GM23248 (cell line): ENCODE data around the gene RNF125. TPM values are rescaled to one million over a fixed set of nuclear protein-coding genes. Genes with fewer than 3 reads are reported as not detected.
A peak's percentile ranks its signal among the peaks of the same experiment; 100 is the strongest.

Experiments
- DNase-seq: peaks from one replicate; pipeline ENCODE4 v3.0.0-alpha.2; 2015
- H2AFZ ChIP-seq: fragments of 200-600 bp; sonication (generic); 2 replicates; pipeline ENCODE4 v1.6.1; 2016; ENCODE audit warnings: antibody characterized with exemption
- H3F3A ChIP-seq: fragments of 200-600 bp; sonication (generic); 2 replicates; pipeline ENCODE4 v1.6.1; 2016; ENCODE audit warnings: mild to moderate bottlenecking, antibody characterized with exemption, mixed run types; ENCODE audit not compliant: insufficient read depth
- H3K27ac ChIP-seq: fragments of 200-600 bp; sonication (generic); 2 replicates; pipeline ENCODE4 v1.5.1; 2016; ENCODE audit warnings: mild to moderate bottlenecking
- H3K27me3 ChIP-seq: fragments of 200-600 bp; sonication (generic); replicated peaks from 2 replicates; pipeline ENCODE4 v1.6.1; 2016; ENCODE audit warnings: mild to moderate bottlenecking; ENCODE audit not compliant: insufficient read depth
- H3K36me3 ChIP-seq: fragments of 200-600 bp; sonication (generic); 2 replicates; pipeline ENCODE4 v1.6.1; 2016; ENCODE audit warnings: low read depth, mild to moderate bottlenecking
- H3K4me1 ChIP-seq: fragments of 200-600 bp; sonication (generic); 2 replicates; pipeline ENCODE4 v1.6.1; 2016; ENCODE audit warnings: mild to moderate bottlenecking; ENCODE audit not compliant: insufficient read depth
- H3K4me2 ChIP-seq: fragments of 200-600 bp; sonication (generic); one replicate; pipeline ENCODE4 v1.6.1; 2016; ENCODE audit warnings: mild to moderate bottlenecking; ENCODE audit not compliant: unreplicated experiment
- H3K4me3 ChIP-seq: fragments of 200-600 bp; sonication (generic); 2 replicates; pipeline ENCODE4 v1.5.1; 2016; ENCODE audit warnings: mild to moderate bottlenecking
- H3K79me2 ChIP-seq: fragments of 200-600 bp; sonication (generic); 2 replicates; pipeline ENCODE4 v1.6.1; 2016; ENCODE audit warnings: mild to moderate bottlenecking; ENCODE audit not compliant: insufficient read depth
- H3K9ac ChIP-seq: fragments of 200-600 bp; sonication (generic); 2 replicates; pipeline ENCODE4 v1.6.1; 2016; ENCODE audit warnings: mild to moderate bottlenecking
- H3K9me2 ChIP-seq: fragments of 200-600 bp; sonication (generic); 2 replicates; pipeline ENCODE4 v1.6.1; 2016; ENCODE audit warnings: mixed run types, mild to moderate bottlenecking, moderate library complexity; ENCODE audit not compliant: insufficient read depth
- H3K9me3 ChIP-seq: fragments of 200-600 bp; sonication (generic); one replicate; pipeline ENCODE4 v1.6.1; 2017; ENCODE audit warnings: low read depth
- H4K20me1 ChIP-seq: fragments of 200-600 bp; sonication (generic); 2 replicates; pipeline ENCODE4 v1.6.0; 2016; ENCODE audit not compliant: insufficient read depth
- EZH2 ChIP-seq: fragments of 200-600 bp; sonication (generic); IDR thresholded peaks from 2 replicates; pipeline ENCODE4 v1.6.1; 2018; ENCODE audit warnings: antibody characterized with exemption, mild to moderate bottlenecking; ENCODE audit not compliant: insufficient read depth, poor library complexity, severe bottlenecking
- EZH2phosphoT487 ChIP-seq: fragments of 200-600 bp; sonication (generic); IDR thresholded peaks from 2 replicates; pipeline ENCODE4 v1.6.1; 2018; ENCODE audit warnings: antibody characterized with exemption, moderate library complexity, mild to moderate bottlenecking, low read depth; ENCODE audit not compliant: insufficient read depth
- WGBS, 2 experiments: methylation state at CpG; one replicate each; pipeline ENCODE4 v1.1.6; 2015 to 2017; ENCODE audit warnings: low lambda C conversion rate in 2 of 2, low coverage in 1 of 2; ENCODE audit errors: missing lambda C conversion rate in 2 of 2; 5-methylcytosine and 5-hydroxymethylcytosine counted together
- in situ Hi-C: fragments of 300-500 bp; cut with MboI; formaldehyde crosslinking; loops from 2 replicates; pipeline ENCODE4 v1.15.0; 2020
- polyA plus RNA-seq: library from polyadenylated mRNA; unstranded; fragments of >200 nt; fragmentation: Nextera tagmentation; extraction: Ambion mirVana; gene quantifications from 2 replicates; pipeline ENCODE4 v1.2.1, GENCODE V29; 2016
- total RNA-seq: library from RNA; depleted of rRNA; stranded (reverse); fragments of >200 nt; shearing (Covaris generic); gene quantifications from 2 replicates; pipeline ENCODE4 v1.2.3, GENCODE V29; 2014

RNF125 gene
- total and polyA plus RNA-seq, 2 experiments from 2014 or later, result 0.18 to 0.32 TPM

GRCh38 chr18:32091325-32091723, 72.7 kb downstream of the RNF125 start:
- peak overlapping the region; percentile 97 for H3K9ac ChIP-seq
- H3K27ac ChIP-seq, result peak overlapping the region; percentile 98
- H2AFZ ChIP-seq, result peak overlapping the region; percentile 91
- H3K36me3 ChIP-seq, result no peaks in the 10 kb centered on the region
- peak overlapping the region; percentile 92 for H3K4me3 ChIP-seq
- H4K20me1 ChIP-seq, result no peaks in the 10 kb centered on the region
- in situ Hi-C loops, result no loop called here
- H3K4me2 ChIP-seq, result peak overlapping the region; percentile 94
- H3K9me3 ChIP-seq, result no peaks in the 10 kb centered on the region
- H3K9me2 ChIP-seq, result no peaks in the 10 kb centered on the region
- 42 to 46% methylated on average over 7 of the region's 7 CpGs for WGBS, 2 experiments
- no peak for DNase-seq
- peaks cover 21% of the 10 kb centered on the region for H3F3A ChIP-seq
- H3K27me3 ChIP-seq, result no peaks in the 10 kb centered on the region
- H3K4me1 ChIP-seq, result peaks cover 23% of the 10 kb centered on the region
- no peak for TF ChIP-seq EZH2
- TF ChIP-seq EZH2phosphoT487, result no peak
- H3K79me2 ChIP-seq, result peaks cover 34% of the 10 kb centered on the region

- DNase-seq, result peak; percentile 91
- no peaks in the 10 kb centered on the region for H3K36me3 ChIP-seq
- H3K79me2 ChIP-seq, result peaks cover 39% of the 10 kb centered on the region
- in situ Hi-C loops, result no loop called here
- no peak for TF ChIP-seq EZH2
- H4K20me1 ChIP-seq, result no peaks in the 10 kb centered on the region
- H3K27me3 ChIP-seq, result no peaks in the 10 kb centered on the region
- peak within 1 kb of the TSS; percentile 98 for H3K27ac ChIP-seq
- H3K4me3 ChIP-seq, result peak within 1 kb of the TSS; percentile 92
- no peaks in the 10 kb centered on the region for H3K9me2 ChIP-seq
- peak within 1 kb of the TSS; percentile 97 for H3K9ac ChIP-seq
- H3K9me3 ChIP-seq, result no peaks in the 10 kb centered on the region
- WGBS, 2 experiments, result 1% methylated on average over 45 to 74 of the region's 75 CpGs
- H3K4me2 ChIP-seq, result peak within 1 kb of the TSS; percentile 94
- H3K4me1 ChIP-seq, result peaks cover 18% of the 10 kb centered on the region
- H3F3A ChIP-seq, result peaks cover 18% of the 10 kb centered on the region
- peak within 1 kb of the TSS; percentile 91 for H2AFZ ChIP-seq
Observed at GRCh38 chr18:32091724-32092421, 73.2 kb downstream of the RNF125 start, which contains the start of gene RNF138. Gene RNF138, plus strand, starts transcription at chr18:32091874. Its CDS starts 903 bp downstream, at chr18:32092777.

- peak overlapping the region; percentile 94 for H3K4me2 ChIP-seq
- no peaks in the 10 kb centered on the region for H4K20me1 ChIP-seq
- peaks cover 46% of the 10 kb centered on the region for H3K79me2 ChIP-seq
- H3K27ac ChIP-seq, result peak overlapping the region; percentile 98
- no peaks in the 10 kb centered on the region for H3K27me3 ChIP-seq
- H2AFZ ChIP-seq, result peak overlapping the region; percentile 91
- TF ChIP-seq EZH2 (no peak), EZH2phosphoT487 (no peak)
- DNase-seq, result peak; percentile 99
- H3K9me3 ChIP-seq, result no peaks in the 10 kb centered on the region
- peaks cover 12% of the 10 kb centered on the region for H3F3A ChIP-seq
- no peaks in the 10 kb centered on the region for H3K36me3 ChIP-seq
- no peaks in the 10 kb centered on the region for H3K9me2 ChIP-seq
- peak overlapping the region; percentile 97 for H3K9ac ChIP-seq
- WGBS, 2 experiments, result 1 to 2% methylated on average over 34 to 65 of the region's 77 CpGs
- peaks cover 11% of the 10 kb centered on the region for H3K4me1 ChIP-seq
- in situ Hi-C loops, result no loop called here
- H3K4me3 ChIP-seq, result peak overlapping the region; percentile 92
Observed at GRCh38 chr18:32092422-32093101, 73.9 kb downstream of the RNF125 start.

GRCh38 chr18:32093102-32093511, 74.5 kb downstream of the RNF125 start:
- TF ChIP-seq EZH2, result no peak
- TF ChIP-seq EZH2phosphoT487, result no peak
- H3K27me3 ChIP-seq, result no peaks in the 10 kb centered on the region
- H2AFZ ChIP-seq, result peak overlapping the region; percentile 78
- in situ Hi-C loops, result no loop called here
- H3K4me3 ChIP-seq, result peak overlapping the region; percentile 92
- no peaks in the 10 kb centered on the region for H3K9me3 ChIP-seq
- H3K4me2 ChIP-seq, result peak overlapping the region; percentile 93
- H3K79me2 ChIP-seq, result peaks cover 52% of the 10 kb centered on the region
- peaks cover 11% of the 10 kb centered on the region; the same call in 1 of the 2 replicates for H3K4me1 ChIP-seq
- H3K9me2 ChIP-seq, result no peaks in the 10 kb centered on the region
- peak overlapping the region; percentile 88 for H3K27ac ChIP-seq
- no peaks in the 10 kb centered on the region for H4K20me1 ChIP-seq
- H3K36me3 ChIP-seq, result no peaks in the 10 kb centered on the region
- peaks cover 12% of the 10 kb centered on the region for H3F3A ChIP-seq
- peak; percentile 86 for DNase-seq
- 1% methylated on average over 31 to 32 of the region's 32 CpGs for WGBS, 2 experiments
- peak overlapping the region; percentile 97 for H3K9ac ChIP-seq
